ENCODE data around the gene ANKRD16. TPM values are rescaled to one million over a fixed set of nuclear protein-coding genes. Genes with fewer than 3 reads are reported as not detected.
A peak's percentile ranks its signal among the peaks of the same experiment; 100 is the strongest.
"Not testable (repeated sequence)": the region's sequence is repeated elsewhere in the genome, so short reads cannot be mapped to it uniquely, and the experiment has no call there.

Gene ANKRD16
- total RNA-seq, 3 donors from 2014 or later (not counting 1 experiment from before 2014, with no cell fraction given): 2.6 to 3.1 (median 3.0) TPM

GRCh38 chr10:5868383-5868782 is 21.3 kb downstream of the ANKRD16 start:
- H3K4me3 ChIP-seq (ENCODE audit: low read length); DNase-seq; H3K27me3 ChIP-seq (ENCODE audit: control insufficient read depth, insufficient read depth, low read length); H3K4me3 Mint-ChIP-seq; H3K4me1 ChIP-seq (ENCODE audit: control insufficient read depth, insufficient read depth, low read length); ATAC-seq; H3K4me1 Mint-ChIP-seq; H3K27ac ChIP-seq (ENCODE audit: low read length); H3K9me3 ChIP-seq (ENCODE audit: control insufficient read depth, insufficient read depth, low read length); H3K27me3 Mint-ChIP-seq (ENCODE audit: low read depth in 2 of 2); intact Hi-C loops (cut with micrococcal nuclease); H3K36me3 ChIP-seq (ENCODE audit: control insufficient read depth, insufficient read depth, low read length); H3K27ac Mint-ChIP-seq; H3K9me3 Mint-ChIP-seq; H3K36me3 Mint-ChIP-seq: not testable (repeated sequence)
- 91% methylated on average over 8 of the region's 8 CpGs for WGBS (ENCODE audit: insufficient coverage)

- not testable (repeated sequence) for H3K4me3 Mint-ChIP-seq; H3K27me3 Mint-ChIP-seq (ENCODE audit: low read depth in 2 of 2)
Measured at GRCh38 chr10:5867091-5867615, 22.5 kb downstream of the ANKRD16 start.

GRCh38 chr10:5866451-5867081 is 23.1 kb downstream of the ANKRD16 start:
- H3K4me1 ChIP-seq (ENCODE audit: control insufficient read depth, insufficient read depth, low read length); ATAC-seq; H3K27ac Mint-ChIP-seq; H3K36me3 ChIP-seq (ENCODE audit: control insufficient read depth, insufficient read depth, low read length); H3K27me3 Mint-ChIP-seq (ENCODE audit: low read depth in 2 of 2); DNase-seq; H3K36me3 Mint-ChIP-seq; H3K9me3 Mint-ChIP-seq; H3K4me1 Mint-ChIP-seq; H3K4me3 Mint-ChIP-seq; H3K27ac ChIP-seq (ENCODE audit: low read length); intact Hi-C loops (cut with micrococcal nuclease); H3K4me3 ChIP-seq (ENCODE audit: low read length); H3K9me3 ChIP-seq (ENCODE audit: control insufficient read depth, insufficient read depth, low read length); H3K27me3 ChIP-seq (ENCODE audit: control insufficient read depth, insufficient read depth, low read length): not testable (repeated sequence)
- WGBS (ENCODE audit: insufficient coverage): 17% methylated on average over 4 of the region's 5 CpGs

More at GRCh38 chr10:5867091-5867615, 22.5 kb downstream of the ANKRD16 start:
- H3K36me3 ChIP-seq (ENCODE audit: control insufficient read depth, insufficient read depth, low read length); H3K4me1 ChIP-seq (ENCODE audit: control insufficient read depth, insufficient read depth, low read length); H3K27me3 ChIP-seq (ENCODE audit: control insufficient read depth, insufficient read depth, low read length); intact Hi-C loops (cut with micrococcal nuclease); H3K4me3 ChIP-seq (ENCODE audit: low read length); H3K4me1 Mint-ChIP-seq; ATAC-seq; H3K27ac ChIP-seq (ENCODE audit: low read length); DNase-seq; H3K9me3 Mint-ChIP-seq; H3K36me3 Mint-ChIP-seq; H3K9me3 ChIP-seq (ENCODE audit: control insufficient read depth, insufficient read depth, low read length); H3K27ac Mint-ChIP-seq: not testable (repeated sequence)
- 64% methylated on average over 3 of the region's 4 CpGs for WGBS (ENCODE audit: insufficient coverage)

- H3K27me3 ChIP-seq (ENCODE audit: control insufficient read depth, insufficient read depth, low read length); H3K4me1 ChIP-seq (ENCODE audit: control insufficient read depth, insufficient read depth, low read length); H3K27ac ChIP-seq (ENCODE audit: low read length); H3K27me3 Mint-ChIP-seq (ENCODE audit: low read depth in 2 of 2); H3K4me1 Mint-ChIP-seq; DNase-seq; ATAC-seq; H3K36me3 ChIP-seq (ENCODE audit: control insufficient read depth, insufficient read depth, low read length); H3K36me3 Mint-ChIP-seq; H3K27ac Mint-ChIP-seq; H3K4me3 Mint-ChIP-seq; intact Hi-C loops (cut with micrococcal nuclease); H3K4me3 ChIP-seq (ENCODE audit: low read length); H3K9me3 ChIP-seq (ENCODE audit: control insufficient read depth, insufficient read depth, low read length); H3K9me3 Mint-ChIP-seq: not testable (repeated sequence)
- WGBS (ENCODE audit: insufficient coverage): 96% methylated on average over 9 of the region's 9 CpGs
Measured at GRCh38 chr10:5862981-5863685, 26.6 kb downstream of the ANKRD16 start.

- H3K36me3 Mint-ChIP-seq: no peaks in the 10 kb centered on the region
- no peaks in the 10 kb centered on the region for H3K9me3 ChIP-seq (ENCODE audit: control insufficient read depth, insufficient read depth, low read length)
- no peaks in the 10 kb centered on the region for H3K27me3 Mint-ChIP-seq (ENCODE audit: low read depth in 2 of 2)
- H3K27me3 ChIP-seq (ENCODE audit: control insufficient read depth, insufficient read depth, low read length): no peaks in the 10 kb centered on the region
- no peaks in the 10 kb centered on the region for H3K4me1 ChIP-seq (ENCODE audit: control insufficient read depth, insufficient read depth, low read length)
- H3K27ac ChIP-seq (ENCODE audit: low read length): no peak overlapping the region
- no peak for TF ChIP-seq CTCF (IDR thresholded peaks at IDR 0.05)
- no peak overlapping the region for H3K4me3 Mint-ChIP-seq
- no peak for DNase-seq
- H3K4me3 ChIP-seq (ENCODE audit: low read length): no peak overlapping the region
- no peak overlapping the region for H3K27ac Mint-ChIP-seq
- intact Hi-C loops (cut with micrococcal nuclease): no loop called here
- no peaks in the 10 kb centered on the region for H3K4me1 Mint-ChIP-seq
- H3K36me3 ChIP-seq (ENCODE audit: control insufficient read depth, insufficient read depth, low read length): no peaks in the 10 kb centered on the region
- 88% methylated on average over 7 of the region's 7 CpGs for WGBS (ENCODE audit: insufficient coverage)
- peak in 1 of 3 donors; percentile 53 for ATAC-seq
- H3K9me3 Mint-ChIP-seq: no peaks in the 10 kb centered on the region
Measured at GRCh38 chr10:5862360-5862961, 27.2 kb downstream of the ANKRD16 start.
